ENCODE measurements around the gene DIP2C.
"Not testable (repeated sequence)": the region's sequence is repeated elsewhere in the genome, so short reads cannot be mapped to it uniquely, and the experiment has no call there.

The DIP2C gene

GRCh38 chr10:429696-430095 is 259.8 kb downstream of the DIP2C start:
- no peak for DNase-seq

- DNase-seq = no peak
Observed at GRCh38 chr10:427761-428519, 261.5 kb downstream of the DIP2C start.

- DNase-seq = not testable (repeated sequence)
Observed at GRCh38 chr10:425365-425764, 264.1 kb downstream of the DIP2C start.

GRCh38 chr10:424724-425123 is 264.7 kb downstream of the DIP2C start:
- not testable (repeated sequence) for DNase-seq

GRCh38 chr10:423178-423577 is 266.3 kb downstream of the DIP2C start:
- DNase-seq = no peak

GRCh38 chr10:422675-423074 is 266.8 kb downstream of the DIP2C start:
- no peak for DNase-seq

- DNase-seq = no peak
Observed at GRCh38 chr10:422241-422640, 267.2 kb downstream of the DIP2C start.

- no peak for DNase-seq
Observed at GRCh38 chr10:421170-421569, 268.3 kb downstream of the DIP2C start.

- DNase-seq = no peak
Observed at GRCh38 chr10:420154-421121, 269.0 kb downstream of the DIP2C start.

GRCh38 chr10:418894-419293 is 270.6 kb downstream of the DIP2C start:
- no peak for DNase-seq

GRCh38 chr10:418226-418625 is 271.2 kb downstream of the DIP2C start:
- no peak for DNase-seq

GRCh38 chr10:416091-416515 is 273.4 kb downstream of the DIP2C start:
- DNase-seq = no peak

- DNase-seq = no peak
Observed at GRCh38 chr10:413662-414071, 275.8 kb downstream of the DIP2C start.

- no peak for DNase-seq
Observed at GRCh38 chr10:412109-412508, 277.4 kb downstream of the DIP2C start.

- DNase-seq = no peak
Observed at GRCh38 chr10:411603-412002, 277.9 kb downstream of the DIP2C start.

GRCh38 chr10:409408-410040 is 279.9 kb downstream of the DIP2C start:
- no peak for DNase-seq

- no peak for DNase-seq
Observed at GRCh38 chr10:408236-408635, 281.2 kb downstream of the DIP2C start.

- no peak for DNase-seq
Observed at GRCh38 chr10:406976-407375, 282.5 kb downstream of the DIP2C start.

GRCh38 chr10:405648-406047 is 283.8 kb downstream of the DIP2C start:
- no peak for DNase-seq

GRCh38 chr10:404991-405390 is 284.5 kb downstream of the DIP2C start:
- DNase-seq = no peak

- DNase-seq = no peak
Observed at GRCh38 chr10:404346-404745, 285.1 kb downstream of the DIP2C start.

GRCh38 chr10:398954-399353 is 290.5 kb downstream of the DIP2C start:
- DNase-seq = no peak

- DNase-seq = no peak
Observed at GRCh38 chr10:397321-398068, 292.0 kb downstream of the DIP2C start.

All from SW 1271 (cell line).